ENCODE data around the gene CYFIP1.
"Not testable (repeated sequence)": the region's sequence is repeated elsewhere in the genome, so short reads cannot be mapped to it uniquely, and the experiment has no call there.

DNA sequence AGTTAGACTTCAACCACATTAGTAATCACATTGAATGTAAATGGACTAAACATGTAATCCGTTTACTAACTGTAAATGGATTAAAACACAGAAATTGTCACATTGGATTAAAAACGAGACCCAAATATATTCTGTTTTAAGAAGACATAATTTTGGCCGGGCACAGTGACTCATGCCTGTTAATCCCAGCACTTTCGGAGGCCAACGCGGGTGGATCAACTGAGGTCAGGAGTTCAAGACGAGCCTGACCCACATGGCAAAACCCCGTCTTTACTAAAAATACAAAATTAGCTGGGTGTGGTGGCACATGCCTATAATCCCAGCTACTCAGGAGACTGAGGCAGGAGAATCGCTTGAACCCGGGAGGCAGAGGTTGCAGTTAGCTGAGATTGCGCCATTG, 1.8 kb upstream of the CYFIP1 start:
- TF ChIP-seq ZNF549 (CRISPR knock-in tag; IDR thresholded peaks at IDR 0.05); POLR2AphosphoS5 (IDR thresholded peaks at IDR 0.05; ENCODE audit: low read depth, low read length); HNF4G (IDR thresholded peaks at IDR 0.05; ENCODE audit: borderline replicate concordance, low read depth, low read length); HNF4G (CRISPR knock-in tag; IDR thresholded peaks at IDR 0.05; ENCODE audit: borderline replicate concordance, low read depth); MEIS1 (CRISPR knock-in tag; IDR thresholded peaks at IDR 0.05; ENCODE audit: borderline replicate concordance); TCF7L2 (IDR thresholded peaks at IDR 0.05; ENCODE audit: low read depth, low read length): not testable (repeated sequence)
